GM21723 (cell line): ENCODE data around the gene COL6A3.
"Not testable (repeated sequence)": the region's sequence is repeated elsewhere in the genome, so short reads cannot be mapped to it uniquely, and the experiment has no call there.

Experiments used
- ATAC-seq: cut with Tn5 transposase; IDR thresholded peaks from one replicate; pipeline ENCODE4 v1.9.1; 2021; ENCODE audit warnings: mild to moderate bottlenecking, moderate library complexity; ENCODE audit not compliant: unreplicated experiment

The COL6A3 gene

GRCh38 chr2:237321746-237322145 is 92.2 kb downstream of the COL6A3 start:
- ATAC-seq: no peak

- no peak for ATAC-seq
Measured at GRCh38 chr2:237320801-237321560, 93.0 kb downstream of the COL6A3 start.

DNA sequence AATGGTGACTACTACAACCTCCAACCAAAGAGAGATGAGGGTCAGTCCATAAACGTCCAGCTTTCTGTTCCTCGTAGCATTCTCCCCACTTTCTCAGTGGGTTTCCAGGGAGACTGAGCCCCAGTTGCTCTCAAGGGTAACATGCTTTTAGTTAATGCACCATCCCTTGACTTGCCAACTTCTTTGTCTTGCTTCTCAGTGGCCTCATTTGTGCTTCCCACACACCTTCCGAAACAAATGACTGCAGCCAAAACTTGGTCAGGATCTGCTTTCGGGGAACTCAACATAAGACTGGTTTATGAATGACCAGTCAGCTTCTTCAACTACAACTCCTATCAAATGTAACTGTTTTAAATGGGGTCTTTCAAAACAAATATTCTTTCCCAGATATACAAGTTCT is 94.1 kb downstream of the COL6A3 start:
- no peak for ATAC-seq

GRCh38 chr2:237319086-237319820 is 94.7 kb downstream of the COL6A3 start:
- no peak for ATAC-seq

GRCh38 chr2:237316339-237316738 is 97.6 kb downstream of the COL6A3 start:
- no peak for ATAC-seq

DNA sequence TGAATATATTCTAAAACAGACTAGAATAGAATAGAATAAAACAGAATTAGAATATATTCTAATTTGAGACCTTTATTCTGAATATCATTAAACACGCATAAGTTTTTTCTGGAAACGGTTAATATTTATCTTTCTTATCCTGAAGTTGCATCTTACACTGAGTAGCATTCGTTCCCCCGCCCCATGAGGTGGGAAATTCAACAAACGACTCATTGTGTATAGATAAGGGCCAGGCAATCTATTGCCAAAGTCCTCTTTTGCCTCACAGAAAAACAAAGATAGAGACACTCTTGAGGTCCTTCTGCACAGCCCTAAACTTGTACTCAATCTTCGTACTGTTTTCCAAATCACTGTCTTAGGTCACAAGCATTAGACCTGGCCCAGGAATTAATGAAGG is 98.1 kb downstream of the COL6A3 start:
- ATAC-seq: no peak

GRCh38 chr2:237315170-237315828 is 98.7 kb downstream of the COL6A3 start:
- ATAC-seq: no peak

GRCh38 chr2:237314681-237315080 is 99.3 kb downstream of the COL6A3 start:
- ATAC-seq: no peak

GRCh38 chr2:237314198-237314597 is 99.8 kb downstream of the COL6A3 start:
- ATAC-seq: no peak

- no peak for ATAC-seq
Measured at GRCh38 chr2:237312021-237312755, 101.8 kb downstream of the COL6A3 start.

- no peak for ATAC-seq
Measured at GRCh38 chr2:237310515-237311114, 103.3 kb downstream of the COL6A3 start.

DNA sequence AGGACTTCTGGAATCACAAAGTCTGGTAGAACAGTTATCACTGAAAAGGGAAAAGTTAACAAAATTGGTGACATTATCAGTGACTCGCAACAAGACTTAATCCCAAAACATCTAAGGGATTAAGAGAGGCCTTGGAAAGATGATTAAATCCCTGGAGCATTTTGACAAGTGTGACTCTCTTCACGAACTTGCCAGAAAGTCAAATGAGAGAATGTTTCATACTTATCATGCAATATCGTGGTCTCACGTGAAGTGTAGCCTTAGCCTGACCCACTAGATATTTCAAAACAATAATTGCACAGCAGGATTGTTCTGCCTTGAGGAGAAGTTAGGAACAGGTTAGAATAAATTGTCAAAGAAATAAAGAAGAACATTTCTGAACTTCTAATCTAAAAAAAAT is 104.5 kb downstream of the COL6A3 start:
- no peak for ATAC-seq

DNA sequence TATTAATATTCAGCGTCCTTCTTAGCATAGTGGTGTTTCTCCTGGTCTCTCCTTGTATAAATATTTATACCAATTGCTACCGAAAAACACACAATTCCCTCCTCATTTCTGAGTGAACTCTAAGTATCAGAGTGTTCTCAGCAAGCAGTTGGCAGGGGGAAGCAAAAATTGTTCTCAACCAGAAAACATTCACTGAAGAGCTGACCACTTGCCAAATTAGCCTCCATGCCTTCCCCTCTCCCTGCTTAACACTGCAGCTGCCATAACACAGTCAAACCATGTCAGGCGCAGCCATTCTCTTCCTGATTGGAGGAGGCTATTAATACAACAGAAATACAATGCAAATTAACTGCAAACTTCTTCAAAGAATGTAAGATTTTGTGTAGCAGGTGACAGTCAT is 105.0 kb downstream of the COL6A3 start:
- no peak for ATAC-seq

DNA sequence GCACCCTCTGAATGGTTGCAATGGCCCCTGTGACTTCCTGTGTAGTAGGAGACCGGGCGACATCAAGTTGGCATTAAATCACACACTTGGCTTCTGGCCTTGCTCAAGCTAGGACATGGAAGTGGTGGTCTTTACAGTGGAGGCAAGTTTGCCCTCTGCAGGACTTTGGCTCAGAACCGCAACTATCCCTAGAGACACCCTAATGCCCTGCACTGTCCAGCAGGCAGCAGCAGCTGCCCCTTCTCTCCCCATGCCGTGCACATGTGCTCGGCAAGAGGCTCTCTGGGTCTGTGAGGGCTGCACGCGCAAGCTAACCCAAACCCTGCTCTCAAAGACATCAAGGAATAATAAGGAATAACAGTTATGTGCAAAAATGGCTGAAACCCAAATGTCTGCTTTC is 106.5 kb downstream of the COL6A3 start:
- no peak for ATAC-seq

DNA sequence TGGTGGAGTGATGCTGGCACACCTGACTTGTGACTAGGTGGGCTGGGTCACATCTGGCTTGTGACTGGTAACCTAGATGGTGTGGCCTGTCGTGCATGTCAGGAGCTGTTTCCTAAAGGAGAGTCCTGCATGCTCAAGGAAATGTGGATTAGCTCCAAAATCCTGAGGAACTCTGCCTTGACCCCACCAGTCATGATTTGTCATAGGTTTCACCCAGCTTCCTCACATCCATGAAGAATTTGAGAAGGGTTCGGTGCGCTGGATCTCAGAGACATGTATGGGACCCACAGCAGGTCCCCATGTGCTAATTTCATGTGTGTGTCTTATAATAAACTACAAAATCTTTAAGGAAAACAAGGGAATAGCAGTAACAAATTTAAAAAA is 107.2 kb downstream of the COL6A3 start:
- no peak for ATAC-seq

- no peak for ATAC-seq
Measured at GRCh38 chr2:237306083-237306786, 107.7 kb downstream of the COL6A3 start.

DNA sequence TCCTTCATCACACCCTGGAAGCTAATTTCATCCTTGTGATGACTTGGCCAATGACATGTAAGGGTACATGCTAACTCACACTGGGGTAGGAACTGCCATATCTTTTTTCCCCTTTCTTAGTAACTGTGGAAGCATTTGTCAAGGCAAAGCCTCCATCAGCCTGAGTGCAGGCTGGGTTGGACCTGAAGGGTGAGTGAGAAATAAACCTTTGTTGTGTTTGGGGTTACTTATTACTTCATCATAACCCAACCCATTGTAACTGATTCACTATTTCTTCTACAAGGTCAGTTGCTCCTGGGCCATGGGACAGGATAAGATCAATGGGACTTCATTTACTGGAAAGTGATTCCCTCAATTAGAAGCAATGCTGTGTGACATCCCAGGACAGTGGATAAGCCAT is 108.4 kb downstream of the COL6A3 start:
- ATAC-seq: no peak

- no peak for ATAC-seq
Measured at GRCh38 chr2:237304763-237305514, 109.0 kb downstream of the COL6A3 start.

GRCh38 chr2:237303244-237303643 is 110.7 kb downstream of the COL6A3 start:
- not testable (repeated sequence) for ATAC-seq

DNA sequence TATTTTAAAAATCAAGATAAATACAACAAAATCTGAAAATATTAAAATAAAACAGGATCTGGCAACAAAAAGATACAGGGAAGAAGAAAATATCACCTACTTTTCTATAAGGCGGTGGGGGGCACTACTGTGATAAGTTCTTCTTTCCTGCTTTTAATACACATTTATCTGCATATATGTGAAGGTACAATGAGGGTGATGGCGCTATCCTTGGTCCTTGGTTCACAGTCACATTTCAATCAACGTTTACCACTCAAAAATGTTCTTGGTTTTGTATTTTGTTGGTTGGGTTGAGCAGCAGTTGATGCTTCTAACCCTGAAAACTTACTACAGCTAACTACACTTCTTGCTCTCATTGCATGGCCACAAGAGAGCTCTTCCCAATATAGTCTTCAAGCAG is 112.4 kb downstream of the COL6A3 start:
- ATAC-seq: no peak
